GM19397 (cell line): ENCODE measurements around the gene PNKD.
A peak's percentile ranks its signal among the peaks of the same experiment; 100 is the strongest.
"Not testable (repeated sequence)": the region's sequence is repeated elsewhere in the genome, so short reads cannot be mapped to it uniquely, and the experiment has no call there.

ENCODE experiments used
- ATAC-seq: cut with Tn5 transposase; IDR thresholded peaks from one replicate; pipeline ENCODE4 v1.9.1; 2021; ENCODE audit warnings: mild to moderate bottlenecking, moderate library complexity; ENCODE audit not compliant: unreplicated experiment

Gene PNKD

GRCh38 chr2:218272531-218273212 is 2.4 kb downstream of the PNKD start:
- peak; percentile 19 for ATAC-seq

- ATAC-seq, result not testable (repeated sequence)
These were observed 3.0 kb downstream of the PNKD start for GRCh38 chr2:218273214-218273907.

GRCh38 chr2:218273908-218274249 is 3.6 kb downstream of the PNKD start:
- ATAC-seq, result no peak

GRCh38 chr2:218274586-218274985 is 4.3 kb downstream of the PNKD start:
- no peak for ATAC-seq

- ATAC-seq, result no peak
These were observed 5.2 kb downstream of the PNKD start for GRCh38 chr2:218275371-218276072.

GRCh38 chr2:218276986-218277755 is 6.9 kb downstream of the PNKD start:
- ATAC-seq, result no peak

- no peak for ATAC-seq
These were observed 7.6 kb downstream of the PNKD start for GRCh38 chr2:218277921-218278320.

GRCh38 chr2:218278531-218279360 is 8.4 kb downstream of the PNKD start:
- ATAC-seq, result no peak

- no peak for ATAC-seq
These were observed 10.0 kb downstream of the PNKD start for GRCh38 chr2:218280260-218280870.

GRCh38 chr2:218281449-218281848 is 11.1 kb downstream of the PNKD start:
- ATAC-seq, result no peak

GRCh38 chr2:218282173-218282991 is 12.1 kb downstream of the PNKD start:
- ATAC-seq, result no peak

- ATAC-seq, result no peak
These were observed 13.9 kb downstream of the PNKD start for GRCh38 chr2:218284106-218284811.

GRCh38 chr2:218285604-218286003 is 15.3 kb downstream of the PNKD start:
- no peak for ATAC-seq

- ATAC-seq, result peak; percentile 55
These were observed 16.5 kb downstream of the PNKD start for GRCh38 chr2:218286570-218287459.

GRCh38 chr2:218289639-218290315 is 19.5 kb downstream of the PNKD start:
- no peak for ATAC-seq

- ATAC-seq, result peak; percentile 55
These were observed 20.3 kb downstream of the PNKD start for GRCh38 chr2:218290316-218291261.
